OCI-LY3 (cell line): ENCODE data around the gene VAV3.

ENCODE experiments used
- EZH2phosphoT487 ChIP-seq: fragments of 200-600 bp; shearing (Covaris generic); IDR thresholded peaks from 2 replicates; pipeline ENCODE4 v1.6.1; 2018; ENCODE audit warnings: antibody characterized with exemption, mixed run types, low read depth
- TF ChIP-seq, protein P1 (sequence below): fragments of 200-600, 300-600 bp; sonication (generic); IDR thresholded peaks from 2 replicates; pipeline ENCODE4 v1.5.1; 2014; ENCODE audit warnings: antibody characterized with exemption, low read length, low read depth

DNA sequence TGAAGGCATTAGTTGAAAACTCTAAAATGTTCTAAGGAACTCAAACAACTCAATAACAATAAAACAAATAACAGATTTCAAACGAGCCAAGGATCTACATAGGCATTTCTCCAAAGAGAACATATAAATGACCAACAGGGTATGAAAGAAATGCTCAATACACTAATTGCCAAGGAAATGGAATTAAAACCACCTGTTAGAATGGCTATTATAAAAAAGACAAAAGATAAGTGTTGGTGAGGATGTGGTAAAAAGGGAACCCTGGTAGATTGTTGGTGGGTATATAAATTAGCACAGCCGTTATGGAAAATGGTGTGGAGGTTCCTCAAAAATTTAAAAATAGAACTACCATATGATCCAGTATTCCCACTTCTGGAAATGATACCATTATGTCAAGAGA is 9.1 kb upstream of the VAV3 start:
- TF ChIP-seq, protein P1, sequence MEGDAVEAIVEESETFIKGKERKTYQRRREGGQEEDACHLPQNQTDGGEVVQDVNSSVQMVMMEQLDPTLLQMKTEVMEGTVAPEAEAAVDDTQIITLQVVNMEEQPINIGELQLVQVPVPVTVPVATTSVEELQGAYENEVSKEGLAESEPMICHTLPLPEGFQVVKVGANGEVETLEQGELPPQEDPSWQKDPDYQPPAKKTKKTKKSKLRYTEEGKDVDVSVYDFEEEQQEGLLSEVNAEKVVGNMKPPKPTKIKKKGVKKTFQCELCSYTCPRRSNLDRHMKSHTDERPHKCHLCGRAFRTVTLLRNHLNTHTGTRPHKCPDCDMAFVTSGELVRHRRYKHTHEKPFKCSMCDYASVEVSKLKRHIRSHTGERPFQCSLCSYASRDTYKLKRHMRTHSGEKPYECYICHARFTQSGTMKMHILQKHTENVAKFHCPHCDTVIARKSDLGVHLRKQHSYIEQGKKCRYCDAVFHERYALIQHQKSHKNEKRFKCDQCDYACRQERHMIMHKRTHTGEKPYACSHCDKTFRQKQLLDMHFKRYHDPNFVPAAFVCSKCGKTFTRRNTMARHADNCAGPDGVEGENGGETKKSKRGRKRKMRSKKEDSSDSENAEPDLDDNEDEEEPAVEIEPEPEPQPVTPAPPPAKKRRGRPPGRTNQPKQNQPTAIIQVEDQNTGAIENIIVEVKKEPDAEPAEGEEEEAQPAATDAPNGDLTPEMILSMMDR, result no peak
- TF ChIP-seq EZH2phosphoT487, result no peak
